Measurements from ENCODE around the gene RNF152. TPM values are rescaled to one million over a fixed set of nuclear protein-coding genes. Genes with fewer than 3 reads are reported as not detected.

RNF152 gene
- total and polyA plus RNA-seq, 2 of the 13 experiments (the other 11 are each of a cell fraction or from before 2014, with no cell fraction given): 0.04 TPM; not detected in 1

GRCh38 chr18:61827591-61827990 lies 65.2 kb downstream of the RNF152 start:
- POLR2A ChIA-PET: no interaction called here
- CTCF ChIA-PET (ENCODE audit: low intra/inter-chr PET ratio, low total read pairs): no interaction called here
- Histone ChIP-seq H3K9ac (ENCODE audit: insufficient read depth, low read depth, low read length) (no peak overlapping the region), H3K4me3 (replicated peaks in 1 of 3; ENCODE audit: insufficient read depth in 1 of 3, low read depth in 2 of 3, low read length in 3 of 3) (no peak overlapping the region), H3K79me2 (ENCODE audit: insufficient read depth, low read length) (no peaks in the 10 kb centered on the region), H3K9me3 (ENCODE audit: low read length) (no peaks in the 10 kb centered on the region), H3K27me3 (ENCODE audit: control insufficient read depth in 1 of 2, insufficient read depth in 2 of 2, low read length in 2 of 2) (no peaks in the 10 kb centered on the region; a peak in 1 of 5 replicates), H3K4me1 (ENCODE audit: insufficient read depth, low read length) (no peaks in the 10 kb centered on the region), H3K27ac (ENCODE audit: extremely low read length, insufficient read depth, low read length) (no peak overlapping the region), H2AFZ (ENCODE audit: low read length) (no peak overlapping the region), H4K20me1 (ENCODE audit: insufficient read depth, low read length) (no peaks in the 10 kb centered on the region), H3K36me3 (replicated peaks in 1 of 2; ENCODE audit: control insufficient read depth in 1 of 2, insufficient read depth in 2 of 2, low read length in 2 of 2) (no peaks in the 10 kb centered on the region), H3K4me2 (ENCODE audit: low read depth, low read length) (no peak overlapping the region)
- WGBS (ENCODE audit: low lambda C conversion rate): 53% methylated on average over 3 of the region's 3 CpGs
- DNase-seq (ENCODE audit: low spot score): no peak
- no peak for TF ChIP-seq ONECUT2 (CRISPR knock-in tag; IDR thresholded peaks at IDR 0.05)
- in situ Hi-C loops (cut with HindIII; ENCODE audit: extremely low pct_ligation_motif_present, low pct_unique_long_range_greater_than_20kb): no loop called here
- intact Hi-C loops (cut with micrococcal nuclease; ENCODE audit: unreplicated experiment): no loop called here
- no peak for ATAC-seq
- BruUV-seq (replicated peaks): no TSS peak
- no peak for FAIRE-seq

GRCh38 chr18:61825386-61825785 lies 67.4 kb downstream of the RNF152 start:
- Histone ChIP-seq H4K20me1 (ENCODE audit: insufficient read depth, low read length) (no peaks in the 10 kb centered on the region), H2AFZ (ENCODE audit: low read length) (no peak overlapping the region), H3K4me3 (replicated peaks in 1 of 3; ENCODE audit: insufficient read depth in 1 of 3, low read depth in 2 of 3, low read length in 3 of 3) (no peak overlapping the region), H3K79me2 (ENCODE audit: insufficient read depth, low read length) (no peaks in the 10 kb centered on the region), H3K27me3 (ENCODE audit: control insufficient read depth in 1 of 2, insufficient read depth in 2 of 2, low read length in 2 of 2) (no peaks in the 10 kb centered on the region; a peak in 1 of 5 replicates), H3K4me2 (ENCODE audit: low read depth, low read length) (no peak overlapping the region), H3K27ac (ENCODE audit: extremely low read length, insufficient read depth, low read length) (no peak overlapping the region), H3K9ac (ENCODE audit: insufficient read depth, low read depth, low read length) (no peak overlapping the region), H3K36me3 (replicated peaks in 1 of 2; ENCODE audit: control insufficient read depth in 1 of 2, insufficient read depth in 2 of 2, low read length in 2 of 2) (no peaks in the 10 kb centered on the region), H3K9me3 (ENCODE audit: low read length) (no peaks in the 10 kb centered on the region), H3K4me1 (ENCODE audit: insufficient read depth, low read length) (no peaks in the 10 kb centered on the region)
- POLR2A ChIA-PET: no interaction called here
- no peak for FAIRE-seq
- in situ Hi-C loops (cut with HindIII; ENCODE audit: extremely low pct_ligation_motif_present, low pct_unique_long_range_greater_than_20kb) (no loop called here), intact Hi-C loops (cut with micrococcal nuclease; ENCODE audit: unreplicated experiment) (no loop called here)
- no TSS peak for BruUV-seq (replicated peaks)
- CTCF ChIA-PET (ENCODE audit: low intra/inter-chr PET ratio, low total read pairs): no interaction called here
- no peak for DNase-seq (ENCODE audit: low spot score)
- ATAC-seq: no peak
- TF ChIP-seq ZNF276 (CRISPR knock-in tag; IDR thresholded peaks at IDR 0.05; ENCODE audit: low read depth) (no peak), POLR2AphosphoS5 (IDR thresholded peaks at IDR 0.05; ENCODE audit: low read depth, low read length) (no peak), ZNF282 (IDR thresholded peaks at IDR 0.05; ENCODE audit: partially characterized antibody) (no peak), SRY (CRISPR knock-in tag; IDR thresholded peaks at IDR 0.05) (no peak), ZBTB2 (CRISPR knock-in tag; IDR thresholded peaks at IDR 0.05; ENCODE audit: low read depth) (no peak), TIGD3 (CRISPR knock-in tag; IDR thresholded peaks at IDR 0.05; ENCODE audit: borderline replicate concordance) (no peak), ZNF597 (CRISPR knock-in tag; IDR thresholded peaks at IDR 0.05) (no peak), FOXA3 (CRISPR knock-in tag; IDR thresholded peaks at IDR 0.05) (no peak), ZNF766 (CRISPR knock-in tag; IDR thresholded peaks at IDR 0.05; ENCODE audit: borderline replicate concordance) (no peak), JDP2 (CRISPR knock-in tag; IDR thresholded peaks at IDR 0.05; ENCODE audit: borderline replicate concordance) (no peak), ISX (CRISPR knock-in tag; conservative IDR thresholded peaks at IDR 0.05) (no peak), IRF1 (CRISPR knock-in tag; IDR thresholded peaks at IDR 0.05; ENCODE audit: low read depth) (no peak)
